NCI-H2171 treated with DMSO at 0.1 percent for 48 hours (cell line): Measurements from ENCODE around the gene ZFHX3.

Source experiments
- DNase-seq: peaks from one replicate; lab custom pipeline; 2025; lab: John Stamatoyannopoulos, UW

Gene ZFHX3

DNA sequence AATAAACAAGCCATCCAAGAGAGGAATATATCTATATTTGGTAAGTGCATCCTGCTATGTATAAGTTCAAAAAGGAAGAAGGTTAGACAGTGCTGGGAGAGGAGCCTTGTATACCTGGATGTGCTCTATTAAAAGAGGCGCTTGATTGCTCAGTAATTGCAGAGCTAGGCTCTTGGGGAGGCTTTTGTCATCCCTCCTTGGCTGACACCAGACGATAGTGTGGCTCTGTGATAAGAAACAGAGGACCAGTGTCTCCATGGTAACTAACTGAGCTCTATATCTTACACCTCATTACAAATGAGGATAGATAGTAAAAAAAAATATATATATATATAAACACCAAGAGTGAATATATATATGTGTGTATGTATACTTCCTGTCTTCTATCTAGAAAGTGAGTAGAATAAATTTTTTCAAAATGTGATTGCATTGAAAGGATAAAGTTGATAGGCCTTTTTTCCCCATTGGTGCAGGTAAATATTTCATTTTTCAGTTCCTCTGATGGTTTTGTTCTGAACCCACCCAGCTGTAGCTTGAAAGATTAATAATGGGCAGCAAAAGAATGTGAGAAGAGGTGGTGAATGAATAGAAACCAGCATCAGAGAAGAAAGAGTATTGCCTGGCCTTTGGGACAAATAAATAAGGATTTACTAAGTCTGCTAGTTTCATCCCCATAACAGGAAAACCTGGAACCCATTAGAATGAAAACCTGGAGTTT is 303.7 kb downstream of the ZFHX3 start:
- no peak for DNase-seq

DNA sequence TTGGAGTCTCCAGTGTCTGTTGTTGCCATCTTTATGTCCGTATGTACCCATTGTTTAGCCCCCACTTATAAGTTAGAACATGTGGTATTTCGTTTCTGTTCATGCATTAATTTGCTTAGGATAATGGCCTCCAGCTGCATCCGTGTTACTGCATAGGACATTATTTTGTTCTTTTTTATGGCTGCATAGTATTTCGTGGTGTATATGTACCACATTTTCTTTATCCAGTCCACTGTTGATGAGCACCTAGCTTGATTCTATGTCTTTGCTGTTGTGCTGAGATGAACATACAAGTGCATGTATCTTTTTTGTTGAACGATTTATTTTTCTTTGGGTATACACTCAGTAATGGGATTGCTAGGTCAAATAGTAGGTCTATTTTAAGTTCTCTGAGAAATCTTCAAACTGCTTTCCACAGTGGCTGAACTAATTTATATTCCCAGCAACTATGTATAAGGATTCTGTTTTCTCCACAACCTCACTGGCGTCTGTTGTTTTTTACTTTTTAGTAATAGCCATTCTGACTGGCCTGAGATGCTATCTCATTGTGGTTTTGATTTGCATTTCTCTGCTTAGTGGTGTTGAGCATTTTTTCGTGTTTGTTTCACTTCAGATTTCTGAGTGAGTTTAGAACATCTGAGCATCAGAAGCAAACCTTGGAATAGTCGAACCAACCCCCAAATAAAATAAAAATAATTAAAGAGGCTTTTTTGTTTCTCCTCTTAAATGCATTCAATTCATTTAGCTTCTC is 304.7 kb downstream of the ZFHX3 start:
- no peak for DNase-seq

DNA sequence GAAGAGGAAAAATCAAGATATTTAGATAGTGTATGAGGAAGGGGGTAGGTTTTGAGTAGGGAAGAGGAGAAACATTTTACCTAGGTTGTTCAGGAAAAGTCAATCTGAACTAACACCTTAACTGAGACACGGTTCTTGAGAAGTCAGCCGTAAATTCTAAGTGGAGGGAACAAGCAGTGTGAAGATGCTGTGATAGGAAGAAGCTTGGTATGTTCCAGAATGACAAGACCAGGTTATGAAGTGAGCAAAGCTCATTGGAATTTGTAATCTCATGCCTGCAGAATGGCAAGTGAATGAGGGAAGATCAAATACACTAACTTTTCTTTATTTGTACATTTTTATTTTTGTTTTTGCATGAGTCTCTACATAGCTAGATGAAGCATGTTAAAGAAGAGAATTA is 307.6 kb downstream of the ZFHX3 start:
- no peak for DNase-seq

DNA sequence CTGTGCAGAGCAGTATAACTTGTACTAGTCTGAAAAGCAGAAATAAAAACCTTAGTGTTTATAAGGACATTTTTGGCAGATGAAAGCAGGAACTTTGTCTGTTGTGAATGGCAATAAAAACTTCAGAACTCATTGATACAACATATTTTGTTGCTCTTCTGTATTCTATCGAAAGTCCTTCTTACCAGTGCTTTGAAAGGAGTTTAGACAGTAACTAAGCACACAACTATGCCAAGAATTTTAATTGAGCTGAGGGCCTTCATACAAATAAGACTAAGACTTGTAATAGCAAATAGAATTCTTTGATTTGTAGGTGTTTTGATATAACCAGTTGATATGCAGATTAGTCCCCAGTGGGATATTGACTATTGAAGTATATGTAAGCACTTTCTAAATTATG is 308.4 kb downstream of the ZFHX3 start:
- DNase-seq, result no peak

DNA sequence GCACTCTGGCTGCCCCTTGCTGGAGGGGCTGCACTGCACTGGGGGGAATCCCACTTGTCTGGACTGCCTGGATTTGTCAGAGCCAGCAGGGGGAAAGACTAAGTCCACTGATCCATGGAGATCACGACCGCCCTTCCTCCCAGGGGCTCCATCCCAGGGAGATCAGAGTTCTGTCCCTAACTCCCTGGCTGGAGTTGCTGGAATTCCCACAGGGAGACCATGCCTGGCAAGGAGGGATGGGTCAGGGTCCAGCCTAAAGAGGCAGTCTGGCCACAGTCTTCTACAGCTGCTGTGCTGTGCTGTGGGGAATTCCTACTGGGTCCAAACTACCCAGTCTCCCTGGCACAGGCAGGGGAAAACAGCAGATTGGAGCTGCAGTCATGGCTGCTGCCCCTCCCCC is 311.9 kb downstream of the ZFHX3 start:
- no peak for DNase-seq
